DMS 273 (cell line): Measurements from ENCODE around the gene GABBR2.

Experiments
- DNase-seq: peaks from one replicate; lab custom pipeline; 2025; ENCODE audit not compliant: unreplicated experiment; lab: John Stamatoyannopoulos, UW

The GABBR2 gene

GRCh38 chr9:98378206-98378780, 330.4 kb downstream of the GABBR2 start:
- no peak for DNase-seq

DNA sequence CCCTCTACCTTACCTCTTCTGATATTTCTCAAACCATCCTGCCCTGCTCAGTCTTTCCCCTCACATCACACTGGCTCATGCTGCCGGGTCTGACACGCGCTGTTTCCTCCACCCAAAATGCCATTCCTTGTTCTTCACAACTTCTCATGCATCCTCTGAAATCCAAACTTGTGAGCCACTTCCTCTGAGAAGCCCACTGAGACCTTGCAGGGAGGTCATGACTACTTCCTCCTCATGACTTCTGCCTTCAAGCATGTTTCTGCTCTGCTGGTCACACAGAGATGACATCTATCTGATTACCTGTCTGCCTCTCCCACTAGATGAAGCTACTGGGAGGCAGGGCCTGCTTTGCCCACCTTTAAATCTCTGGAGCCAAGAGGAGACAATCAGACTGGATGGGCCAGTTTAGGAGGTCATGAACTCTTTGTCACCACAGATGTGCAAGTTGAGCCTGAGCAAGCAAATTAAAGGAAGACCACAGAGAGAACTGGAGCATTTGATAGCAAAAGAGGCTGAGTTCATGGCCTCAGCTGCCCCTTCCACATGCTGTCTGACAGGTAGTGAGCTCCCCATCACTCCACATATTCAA, 333.5 kb downstream of the GABBR2 start:
- no peak for DNase-seq

DNA sequence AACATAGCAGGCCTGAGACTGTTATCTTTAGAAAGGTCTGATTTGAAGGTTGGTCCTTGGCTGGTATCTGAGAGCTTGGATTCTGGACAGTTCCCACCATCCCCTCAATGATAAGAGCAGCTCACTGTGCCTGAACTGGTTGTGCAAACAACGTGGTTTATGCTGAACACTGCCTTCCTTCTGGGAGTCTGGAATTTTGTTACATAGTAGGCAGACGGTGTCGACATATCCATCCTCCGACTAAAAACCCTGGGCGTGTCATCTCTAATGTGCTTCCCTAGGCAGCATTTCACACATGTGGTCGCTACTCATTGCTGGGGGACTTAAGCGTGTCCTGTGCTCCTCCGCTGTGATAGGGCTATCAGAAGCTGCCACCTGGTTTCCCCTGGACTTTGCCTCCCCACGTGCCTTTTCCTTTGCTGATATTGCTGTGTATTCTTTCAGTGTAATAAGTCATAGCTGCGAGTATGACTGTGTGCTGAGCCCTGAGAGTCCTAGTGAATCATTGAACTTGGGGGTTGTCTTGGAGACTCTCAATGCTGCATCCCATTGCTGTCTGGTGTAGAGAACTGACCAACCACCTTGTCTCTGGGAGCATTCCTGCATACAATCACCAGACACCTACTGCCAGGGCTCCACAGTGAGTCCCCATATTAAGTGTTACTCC, 334.2 kb downstream of the GABBR2 start:
- no peak for DNase-seq

- DNase-seq, result no peak
Observed at GRCh38 chr9:98373609-98374008, 335.1 kb downstream of the GABBR2 start.

DNA sequence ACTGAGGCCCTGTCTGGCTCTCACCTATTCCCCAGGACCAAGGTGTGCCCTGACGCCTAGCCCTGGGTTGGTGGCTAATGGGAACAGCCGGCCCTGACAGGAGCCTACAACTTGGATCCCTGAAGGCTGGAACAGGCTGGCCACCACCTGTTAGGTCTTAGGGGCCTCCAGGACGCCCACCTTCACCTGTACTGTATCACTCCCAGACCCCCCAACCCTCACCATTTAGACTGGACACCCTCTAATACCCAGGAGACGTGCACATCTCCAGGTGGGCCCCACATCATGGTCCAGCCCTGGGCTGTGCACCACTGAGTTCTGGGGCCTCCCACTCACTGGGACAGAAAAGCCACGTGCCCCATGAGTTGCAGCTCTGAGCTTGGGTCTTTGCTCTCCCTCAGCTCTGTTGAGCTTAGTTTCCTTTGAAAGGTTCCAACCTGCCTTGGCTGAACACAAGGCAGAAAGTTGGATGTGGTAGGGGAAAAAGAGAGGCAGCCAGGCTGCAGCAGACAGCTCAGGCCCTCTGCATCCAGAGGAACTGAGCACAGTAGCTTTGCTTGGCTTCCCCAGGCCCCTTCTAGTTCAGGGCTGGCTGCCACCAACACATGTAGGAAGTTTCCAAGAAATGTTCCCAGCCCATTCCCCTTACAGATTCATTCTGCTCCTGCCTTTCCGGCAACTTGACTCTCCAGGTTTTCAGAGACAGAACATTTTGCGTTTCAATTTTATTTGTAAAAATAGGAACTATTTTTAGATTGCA, 336.5 kb downstream of the GABBR2 start:
- no peak for DNase-seq

DNA sequence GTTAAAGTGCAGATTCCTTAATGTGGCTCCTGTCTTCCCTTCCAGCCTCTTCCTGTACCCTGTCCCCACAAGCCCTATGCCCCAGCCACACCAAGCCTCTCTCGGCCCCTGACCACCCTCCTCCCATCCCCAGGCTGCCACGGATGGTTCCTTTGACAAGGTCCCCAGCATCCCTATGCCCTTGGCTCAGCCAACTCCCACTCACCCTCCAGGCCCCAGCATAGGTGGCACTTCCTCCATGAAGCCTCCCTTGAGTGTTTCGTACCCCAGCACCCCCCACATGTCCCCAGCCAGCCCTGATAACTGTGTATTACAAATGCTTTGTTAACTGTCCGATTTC, 337.8 kb downstream of the GABBR2 start:
- DNase-seq, result no peak

DNA sequence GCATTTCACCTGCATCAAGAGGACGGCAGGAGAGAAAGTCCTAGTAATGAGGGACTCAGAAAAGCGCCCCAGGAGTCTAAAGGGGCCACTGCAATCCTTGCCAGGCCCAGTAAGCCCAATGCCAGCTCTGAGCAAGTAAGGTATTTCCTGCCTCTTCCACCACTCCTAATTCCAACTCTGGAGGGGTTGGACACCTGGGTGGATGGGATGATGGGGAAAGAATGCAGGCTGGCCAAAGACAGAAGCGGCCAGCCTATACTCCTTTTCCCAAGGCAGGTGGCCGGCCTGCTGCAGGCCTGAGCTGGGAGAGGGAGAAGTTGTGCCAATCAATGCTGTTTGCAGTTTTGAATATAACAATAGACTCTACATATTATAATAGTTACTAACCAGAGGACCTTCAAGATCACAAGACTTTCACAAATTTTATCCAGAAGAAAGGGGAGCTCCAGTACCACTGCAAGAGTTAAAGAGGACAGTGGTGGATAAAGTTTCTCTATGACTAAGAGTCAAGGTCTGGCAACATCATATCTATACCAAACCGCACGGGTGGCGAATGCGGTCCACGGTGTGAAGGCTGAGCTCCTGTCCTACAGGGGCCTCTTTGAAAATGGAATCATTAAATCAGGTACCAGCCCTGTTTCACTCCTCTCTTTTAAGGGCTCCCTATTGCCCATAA, 338.3 kb downstream of the GABBR2 start:
- DNase-seq, result no peak

DNA sequence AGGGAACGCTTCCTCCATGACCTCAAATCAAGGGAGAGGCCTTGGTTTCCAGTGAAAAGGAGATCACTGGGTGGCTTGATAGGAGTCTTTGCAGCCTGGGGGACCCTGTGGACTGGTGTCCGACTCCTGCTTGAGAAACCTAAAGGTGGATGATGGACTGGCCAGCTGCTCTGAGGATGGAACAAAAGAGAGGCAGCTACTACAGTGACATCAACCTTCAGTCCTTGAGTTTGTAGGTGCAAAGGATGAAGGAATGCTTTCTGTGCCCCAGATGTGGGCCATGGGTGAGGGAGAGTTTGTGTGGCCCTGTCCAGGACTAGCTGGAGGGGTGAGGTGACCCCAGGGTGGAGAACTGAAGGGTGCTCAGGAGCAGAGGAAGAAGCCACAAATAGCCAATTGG, 338.8 kb downstream of the GABBR2 start:
- DNase-seq, result no peak

GRCh38 chr9:98369471-98369870, 339.3 kb downstream of the GABBR2 start:
- DNase-seq, result no peak

- DNase-seq, result no peak
Observed at GRCh38 chr9:98369066-98369425, 339.7 kb downstream of the GABBR2 start.

- DNase-seq, result no peak
Observed at GRCh38 chr9:98368366-98369065, 340.2 kb downstream of the GABBR2 start.

DNA sequence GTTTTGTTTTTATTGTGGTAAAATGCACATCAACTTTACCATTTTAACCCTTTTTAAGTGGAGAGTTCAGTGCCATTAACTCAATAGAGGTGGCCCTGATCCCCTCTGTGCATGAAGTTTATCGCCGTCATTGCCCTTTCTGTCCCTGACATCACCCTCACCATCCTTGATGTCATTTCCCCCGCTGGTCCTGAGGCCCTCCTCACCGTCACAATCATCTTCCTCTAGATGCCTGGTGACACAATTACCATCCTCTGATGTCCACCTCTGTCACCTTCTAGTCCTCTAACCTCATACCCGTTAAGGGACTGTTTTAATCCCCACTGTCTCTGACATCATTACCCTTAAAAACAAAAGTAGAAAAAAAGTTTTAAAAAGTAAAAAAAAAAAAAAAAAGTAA, 340.8 kb downstream of the GABBR2 start:
- no peak for DNase-seq

GRCh38 chr9:98367371-98367900, 341.3 kb downstream of the GABBR2 start:
- DNase-seq, result no peak

DNA sequence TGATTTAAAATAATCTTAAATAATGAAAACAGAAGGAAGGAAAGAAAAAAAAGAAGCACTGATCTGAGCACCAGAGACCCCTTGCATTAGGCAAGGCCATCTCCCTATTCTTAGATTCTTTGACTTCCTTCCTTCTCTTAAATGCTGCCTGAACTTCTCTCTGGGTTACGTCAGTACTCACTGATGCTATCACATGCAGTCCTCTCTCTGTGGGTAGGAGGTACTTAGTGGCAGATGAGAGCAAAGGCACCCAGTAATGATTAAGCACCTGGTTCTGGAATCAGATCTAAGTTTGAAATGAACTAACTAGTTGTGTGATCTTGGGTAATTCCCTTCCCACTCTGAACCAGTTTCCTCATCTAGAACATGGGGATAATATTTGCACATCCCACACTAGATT, 343.0 kb downstream of the GABBR2 start:
- DNase-seq, result no peak

DNA sequence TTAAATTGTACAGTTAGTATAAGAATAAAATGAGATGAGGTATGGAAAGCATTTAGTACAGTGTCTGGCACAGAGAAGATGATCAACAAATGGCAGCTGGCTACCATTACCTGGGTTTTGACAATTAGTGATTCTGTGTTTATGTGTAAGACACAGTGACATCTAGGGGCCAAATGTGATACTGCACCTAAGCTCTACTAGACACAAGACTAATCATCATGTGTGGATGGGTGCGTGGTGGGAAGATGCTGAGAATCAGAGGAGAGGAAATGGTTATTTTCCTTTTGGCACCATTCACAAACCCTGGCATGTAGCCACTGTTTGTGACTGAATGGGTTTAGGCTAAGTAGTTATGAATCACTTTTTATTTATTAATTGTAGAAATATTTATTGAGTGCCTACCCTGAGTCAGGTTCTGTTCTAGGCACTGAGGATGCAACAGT, 343.5 kb downstream of the GABBR2 start:
- DNase-seq, result peak; percentile 71

DNA sequence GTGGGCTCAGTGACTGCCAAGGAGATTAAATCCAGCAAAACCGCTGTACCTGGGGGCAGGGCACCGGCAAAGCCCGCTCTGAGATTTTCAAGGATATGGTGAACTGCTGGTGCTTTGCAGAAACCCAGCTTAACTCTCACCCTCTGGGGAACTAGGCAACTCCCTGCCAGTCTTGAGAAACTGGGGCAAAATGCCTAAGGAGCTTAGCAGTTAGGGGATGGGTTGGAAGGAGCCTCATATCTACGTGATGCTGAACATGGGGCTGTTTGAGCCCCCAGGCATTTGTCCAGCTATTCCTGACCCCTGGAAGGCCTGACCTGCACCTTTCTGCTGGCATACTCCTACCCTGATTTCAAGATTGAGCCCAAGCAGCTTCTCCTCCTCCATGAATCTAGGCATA, 344.6 kb downstream of the GABBR2 start:
- DNase-seq, result no peak

DNA sequence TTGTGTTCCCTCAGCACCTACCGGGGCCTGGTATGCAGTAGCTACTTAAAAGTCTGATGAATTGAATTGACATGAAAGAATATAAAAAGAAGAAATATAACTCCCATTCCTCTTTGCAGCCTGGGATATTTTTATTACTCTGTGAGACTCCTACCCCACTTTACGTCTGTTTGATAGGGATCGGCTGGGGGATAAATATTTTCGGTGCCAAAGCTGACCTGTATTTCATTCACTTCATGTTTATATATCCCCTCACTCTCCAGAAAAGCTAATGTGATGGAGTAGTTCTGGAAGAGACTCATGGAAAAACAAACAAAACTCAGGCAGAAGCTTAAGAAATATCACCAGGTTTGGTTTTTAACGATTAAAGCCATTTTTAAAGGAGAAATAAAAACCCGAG, 345.1 kb downstream of the GABBR2 start:
- DNase-seq, result no peak

GRCh38 chr9:98362624-98363252, 346.0 kb downstream of the GABBR2 start:
- DNase-seq, result no peak

DNA sequence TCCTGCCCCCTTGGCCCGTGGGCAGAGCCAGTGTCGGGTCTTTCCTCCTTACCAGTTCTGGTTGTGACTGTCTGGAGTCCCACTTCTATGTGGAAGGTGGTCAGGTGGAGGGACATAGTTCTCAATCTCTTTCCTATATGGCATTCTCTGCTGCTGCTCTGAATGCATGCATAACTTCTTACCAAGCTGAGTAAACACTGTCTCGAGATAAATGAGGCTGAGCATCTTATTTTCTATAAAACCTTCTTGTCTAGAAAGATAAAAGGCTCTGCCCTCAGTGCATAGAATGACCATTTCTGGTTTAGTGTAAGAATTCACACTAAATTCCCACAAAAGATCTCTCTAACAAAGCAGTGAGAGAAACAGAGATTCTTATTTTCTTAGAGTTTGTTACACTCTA, 347.1 kb downstream of the GABBR2 start:
- DNase-seq, result no peak

- DNase-seq, result peak; percentile 4
Observed at GRCh38 chr9:98360176-98360708, 348.5 kb downstream of the GABBR2 start.
